Hematopoietic multipotent progenitor cell treated with erythropoietin and hydrocortisone succinate and interleukin-3 and kit ligand, for 6 days (in vitro differentiated cells): ENCODE results near the gene PYROXD2.

Source experiments
- DNase-seq: peaks from one replicate; pipeline ENCODE4 v3.0.0-alpha.2; 2015

PYROXD2 gene

DNA sequence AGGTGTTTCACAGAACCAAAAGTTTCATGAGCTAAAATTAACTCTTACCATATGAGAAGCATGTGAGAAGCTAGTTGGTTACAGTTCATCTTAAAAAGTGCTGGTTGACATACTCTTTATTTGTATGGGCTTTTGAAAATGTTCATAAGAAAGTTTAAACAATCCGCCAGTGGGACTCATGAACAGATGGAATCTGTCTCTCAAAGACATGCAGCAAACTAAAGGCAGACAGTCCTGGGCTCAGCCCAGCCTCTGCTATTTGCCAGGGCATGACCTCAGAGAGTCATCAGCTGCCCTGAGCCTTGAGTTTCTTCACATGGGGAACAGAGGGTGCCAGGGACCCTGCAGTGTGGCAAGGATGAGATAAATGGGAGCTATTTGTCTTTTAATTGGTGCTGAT is 3.2 kb downstream of the PYROXD2 start:
- no peak for DNase-seq

- DNase-seq: no peak
Measured at GRCh38 chr10:98411166-98411565, 3.8 kb downstream of the PYROXD2 start.

DNA sequence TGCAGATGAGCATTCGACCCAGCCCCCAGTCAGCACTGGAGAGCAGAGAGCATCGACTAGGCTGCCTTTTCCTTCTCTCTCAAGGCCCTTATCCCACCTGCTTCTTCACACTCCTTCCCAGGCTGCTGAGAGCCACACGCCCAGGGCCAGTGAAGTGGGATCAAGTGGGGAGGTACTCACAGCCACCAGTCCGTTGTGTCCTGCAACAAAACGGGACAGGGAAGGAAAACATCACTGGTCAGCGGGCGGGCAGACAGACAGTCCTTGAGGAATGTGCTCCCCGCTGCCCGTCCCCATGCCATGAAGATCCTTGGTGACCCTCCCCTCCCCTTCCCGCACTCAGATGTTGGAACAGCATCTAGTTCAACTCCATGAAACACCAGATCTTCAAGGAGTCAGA is 4.2 kb downstream of the PYROXD2 start:
- no peak for DNase-seq

DNA sequence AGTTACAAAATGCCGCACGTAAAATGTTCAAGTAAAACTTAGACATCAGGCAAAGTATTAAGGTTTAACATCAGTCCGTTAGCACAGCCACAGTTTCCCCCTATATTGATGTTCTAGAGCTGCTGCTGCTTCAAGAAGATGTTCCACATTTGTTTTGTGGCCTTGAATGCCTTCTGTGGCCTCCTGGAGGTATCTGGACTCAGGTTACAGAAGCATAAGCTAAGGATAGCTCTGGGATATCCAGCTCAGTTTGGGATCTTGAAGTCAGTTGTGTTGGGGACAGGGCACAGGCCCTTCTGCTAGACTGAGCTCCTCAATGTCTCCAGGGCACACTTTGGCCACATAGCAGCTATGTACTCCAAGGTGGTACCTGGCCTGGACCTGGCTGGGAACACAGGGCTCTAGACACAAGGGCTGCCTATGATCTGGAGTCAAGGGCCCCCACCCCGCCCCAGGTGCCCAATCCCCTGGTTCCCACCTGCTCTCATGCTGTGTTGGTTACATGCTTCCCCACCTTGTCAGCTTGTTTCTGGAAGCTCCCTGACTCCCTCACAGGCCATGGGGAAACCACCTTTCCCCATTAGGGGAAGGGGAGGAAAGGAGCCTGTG is 4.7 kb downstream of the PYROXD2 start:
- DNase-seq: no peak

DNA sequence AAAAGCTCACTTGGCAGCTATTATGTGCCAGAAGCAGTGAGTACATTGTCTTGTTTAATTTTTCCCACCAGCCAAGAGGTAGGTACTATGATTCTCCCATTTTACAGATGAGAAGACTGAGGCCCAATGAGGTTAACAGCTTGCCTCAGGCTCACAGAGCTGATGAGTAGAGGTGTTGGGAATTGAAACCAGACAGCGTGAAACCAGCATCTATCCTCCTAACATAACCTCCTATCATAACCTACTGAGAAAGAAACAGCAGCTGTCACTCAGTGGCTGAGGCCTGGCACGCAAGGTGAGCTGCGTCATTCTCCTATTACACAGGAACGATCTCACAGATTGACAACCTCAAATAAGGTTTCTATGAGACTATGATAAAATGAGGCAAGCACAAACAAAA is 6.2 kb downstream of the PYROXD2 start:
- DNase-seq: no peak

DNA sequence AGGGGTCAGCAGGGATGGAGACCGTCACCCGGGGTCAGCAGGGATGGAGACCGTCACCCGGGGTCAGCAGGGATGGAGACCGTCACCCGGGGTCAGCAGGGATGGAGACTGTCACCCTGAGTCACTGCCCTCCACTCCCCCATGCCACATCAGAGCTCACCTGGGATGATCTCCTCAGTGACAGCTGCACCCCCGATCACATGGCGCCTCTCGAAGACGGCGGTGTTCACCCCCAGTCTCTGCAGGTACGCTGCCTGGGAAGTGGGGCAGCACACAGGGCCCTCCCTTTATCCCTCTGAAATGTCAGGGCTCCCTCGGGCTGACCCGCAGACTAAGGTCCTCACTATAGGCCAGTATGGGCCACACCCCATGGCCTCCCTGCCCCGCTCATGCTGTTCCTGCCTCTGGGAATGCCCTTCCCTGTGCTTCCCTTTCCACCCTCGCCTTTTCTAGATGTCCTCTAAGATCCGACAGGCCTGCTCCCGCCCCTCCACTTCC is 7.2 kb downstream of the PYROXD2 start:
- no peak for DNase-seq

GRCh38 chr10:98407017-98407743 is 7.8 kb downstream of the PYROXD2 start:
- no peak for DNase-seq

- no peak for DNase-seq
Measured at GRCh38 chr10:98405422-98405821, 9.6 kb downstream of the PYROXD2 start.

GRCh38 chr10:98404571-98405359 is 10.2 kb downstream of the PYROXD2 start:
- DNase-seq: peak; percentile 78

DNA sequence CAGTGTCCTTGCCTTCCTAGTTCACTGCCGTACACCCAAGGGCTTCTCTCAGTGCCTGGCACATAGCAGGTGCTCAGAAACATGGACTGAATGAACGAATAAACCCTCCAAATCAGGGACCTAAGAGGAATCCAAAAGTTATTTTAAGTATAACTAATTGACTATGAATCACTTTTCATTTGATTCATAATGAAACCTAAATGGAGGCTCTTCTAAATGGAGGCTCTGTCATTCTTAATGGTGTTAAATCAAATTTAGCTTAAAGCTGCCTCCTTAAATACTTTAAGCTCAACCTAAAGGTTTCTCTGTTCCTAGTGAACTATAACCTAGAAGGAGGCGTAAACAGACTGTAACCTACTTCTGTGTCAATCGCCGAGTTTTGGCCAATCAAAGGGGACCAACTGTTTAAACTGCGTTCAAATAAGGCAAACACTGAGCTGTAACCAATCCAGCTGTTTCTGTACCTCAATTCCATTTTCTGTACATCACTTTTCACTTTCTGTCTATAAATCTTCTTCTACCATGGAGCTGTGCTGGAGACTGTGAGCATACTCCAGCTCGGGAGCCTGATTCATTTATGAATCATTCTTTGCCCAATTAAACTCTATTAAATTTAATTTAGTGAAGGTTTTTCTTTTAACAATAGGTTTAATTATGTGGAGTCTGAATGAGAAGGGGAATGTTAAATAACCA is 11.0 kb downstream of the PYROXD2 start:
- no peak for DNase-seq

- DNase-seq: no peak
Measured at GRCh38 chr10:98402931-98403718, 11.9 kb downstream of the PYROXD2 start.

- no peak for DNase-seq
Measured at GRCh38 chr10:98402478-98402877, 12.5 kb downstream of the PYROXD2 start.

- DNase-seq: peak; percentile 27
Measured at GRCh38 chr10:98400482-98400881, 14.5 kb downstream of the PYROXD2 start.

DNA sequence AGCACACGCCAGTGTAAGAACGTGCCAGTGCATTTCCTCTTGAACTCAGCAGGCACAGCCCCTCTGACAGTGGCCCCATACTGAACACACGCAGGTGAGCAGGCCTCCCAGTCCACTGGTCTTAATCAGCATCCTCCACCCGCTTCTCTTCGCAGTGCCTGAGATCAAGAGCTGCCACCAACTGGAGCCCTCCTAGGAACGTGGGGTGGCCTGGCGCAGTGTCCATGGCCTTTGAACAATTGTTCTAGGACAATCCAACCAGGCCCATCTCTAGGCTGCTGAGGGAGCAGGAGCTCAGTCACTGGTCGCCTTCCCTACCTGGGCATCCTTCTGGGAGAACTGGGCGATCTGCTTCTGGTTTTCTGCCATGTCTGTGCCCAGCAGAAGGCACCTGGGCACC is 15.2 kb downstream of the PYROXD2 start:
- no peak for DNase-seq

- no peak for DNase-seq
Measured at GRCh38 chr10:98397089-98397600, 17.8 kb downstream of the PYROXD2 start.

GRCh38 chr10:98396096-98397063 is 18.6 kb downstream of the PYROXD2 start:
- DNase-seq: no peak

DNA sequence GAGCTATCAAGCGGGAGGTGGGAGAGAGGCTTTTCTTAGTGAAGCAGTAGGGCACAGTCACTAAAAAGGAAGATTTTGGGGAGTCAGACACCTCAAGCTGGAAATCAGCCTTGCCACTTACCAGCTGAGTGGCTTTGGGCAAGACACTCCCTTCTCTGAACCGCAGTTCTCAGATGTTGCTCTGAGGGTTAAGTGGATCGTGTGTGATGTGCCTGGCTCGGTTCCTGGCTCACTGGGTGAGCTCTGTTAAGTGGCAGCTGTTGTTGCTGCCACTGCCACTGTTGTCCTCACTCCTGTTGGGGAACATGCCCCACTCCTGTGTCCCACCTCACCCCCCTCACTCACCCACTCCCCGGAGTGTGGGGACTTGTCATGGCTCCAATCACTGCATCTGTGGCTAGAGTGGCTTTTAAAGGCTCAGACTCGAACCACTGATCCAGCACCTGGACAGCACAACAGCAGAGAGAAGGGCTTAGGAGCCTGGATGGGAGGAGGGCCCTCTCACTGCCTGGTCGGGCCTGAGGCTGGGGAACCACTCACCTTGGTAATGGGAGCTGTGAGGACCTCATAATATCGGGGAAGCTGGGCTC is 20.0 kb downstream of the PYROXD2 start:
- no peak for DNase-seq

DNA sequence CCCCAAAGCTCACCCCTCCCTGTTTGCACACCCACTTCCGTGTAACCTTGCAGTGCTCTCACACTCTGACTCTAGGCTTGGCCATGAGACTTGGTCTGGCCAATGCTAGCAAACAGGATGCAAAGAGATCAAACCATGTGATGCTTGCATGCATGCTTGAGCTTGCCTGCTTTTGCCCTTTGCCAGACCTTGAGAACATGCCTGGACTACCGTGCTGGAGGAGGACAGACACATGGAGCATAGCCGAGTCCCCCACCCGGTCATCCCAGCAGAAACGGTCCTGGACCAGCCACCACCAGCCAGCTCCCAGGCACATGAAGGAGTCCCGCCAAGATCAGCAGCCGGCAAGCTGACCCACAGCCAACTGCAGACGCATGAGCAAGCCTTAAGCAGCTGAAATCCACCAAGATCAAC is 23.4 kb downstream of the PYROXD2 start:
- peak; percentile 36 for DNase-seq

- DNase-seq: peak; percentile 46
Measured at GRCh38 chr10:98391065-98391464, 23.9 kb downstream of the PYROXD2 start.

GRCh38 chr10:98390406-98390805 is 24.6 kb downstream of the PYROXD2 start:
- DNase-seq: no peak
